ENCODE measurements around the gene HOXA1. TPM values are rescaled to one million over a fixed set of nuclear protein-coding genes. Genes with fewer than 3 reads are reported as not detected.

The HOXA1 gene
- total and polyA plus RNA-seq, 2 of the 8 experiments (the other 6 are each of a cell fraction or from before 2014, with no cell fraction given): not detected

- TF ChIP-seq KDM4A (IDR thresholded peaks at IDR 0.05; ENCODE audit: low read depth, low read length, severe bottlenecking) (peak; percentile 9), RNF2 (IDR thresholded peaks at IDR 0.05; ENCODE audit: borderline replicate concordance, low read depth, low read length, missing control alignments, poor library complexity, severe bottlenecking) (peak; percentile 75), ATF2 (IDR thresholded peaks at IDR 0.05; ENCODE audit: low read length) (peak; percentile 55; the same call in 1 of the 2 replicates), HDAC2 (IDR thresholded peaks at IDR 0.05; ENCODE audit: borderline replicate concordance in 1 of 2, low read depth in 2 of 2, low read length in 2 of 2) (no peak), CTBP2 (IDR thresholded peaks at IDR 0.05; ENCODE audit: borderline replicate concordance, insufficient read depth, insufficient read length, low read length) (peak; percentile 81), YY1 (IDR thresholded peaks at IDR 0.05; ENCODE audit: low read depth, low read length) (peak; percentile 34; the same call in 1 of the 2 replicates), SP1 (IDR thresholded peaks at IDR 0.05; ENCODE audit: low read depth, low read length) (peak; percentile 43; the same call in 1 of the 2 replicates), CEBPB (IDR thresholded peaks at IDR 0.05; ENCODE audit: low read depth, low read length) (no peak)
- Histone ChIP-seq H2BK20ac (ENCODE audit: low read length) (no peak overlapping the region), H4K8ac (ENCODE audit: extremely low read depth, insufficient read depth, low read length) (no peak overlapping the region), H3K23me2 (ENCODE audit: low read depth, low read length) (peaks cover 6% of the 10 kb centered on the region; the same call in 1 of the 2 replicates), H3K27me3 (replicated peaks in 1 of 4; ENCODE audit: control insufficient read depth in 3 of 4, extremely low read depth in 1 of 4, insufficient read depth in 3 of 4, low read length in 3 of 4) (peaks cover 95 to 100% (median 99%) of the 10 kb centered on the region in 4 experiments), H4K5ac (ENCODE audit: insufficient read length, low read depth, low read length) (no peak overlapping the region), H3K4ac (replicated peaks; ENCODE audit: insufficient read length, low read depth, low read length) (no peak overlapping the region), H2BK120ac (replicated peaks; ENCODE audit: low read depth, low read length) (no peak overlapping the region), H3K9me3 (ENCODE audit: insufficient read depth in 2 of 2, low read depth in 1 of 2, low read length in 1 of 2) (no peaks in the 10 kb centered on the region), H3K9ac (replicated peaks in 1 of 4; ENCODE audit: extremely low read depth in 1 of 4, low read depth in 3 of 4, low read length in 3 of 4) (no peak overlapping the region), H2AK5ac (ENCODE audit: low read depth, low read length) (no peak overlapping the region), H3K56ac (replicated peaks; ENCODE audit: insufficient read length, low read depth, low read length) (no peak overlapping the region), H3K79me1 (ENCODE audit: low read depth, low read length) (no peaks in the 10 kb centered on the region), H2AFZ (ENCODE audit: low read length) (no peak overlapping the region), H3K4me2 (ENCODE audit: insufficient read depth in 1 of 2, low read depth in 2 of 2, low read length in 2 of 2) (peak overlapping the region; percentile 44 to 69), H3K36me3 (ENCODE audit: control insufficient read depth in 2 of 4, insufficient read depth in 4 of 4, low read length in 3 of 4) (peaks cover 0 to 11% (median 0%) of the 10 kb centered on the region in 4 experiments; a peak in 1 of 8 replicates), H3K4me3 (ENCODE audit: extremely low read depth in 1 of 4, insufficient read depth in 2 of 4, low read depth in 3 of 4, low read length in 4 of 4) (peak overlapping the region in 2 of 4 experiments; percentile 5 to 37; a peak in 2 of 8 replicates), H3K27ac (ENCODE audit: low read depth, low read length) (no peak overlapping the region), H4K20me1 (replicated peaks in 1 of 2; ENCODE audit: control insufficient read depth in 1 of 2, insufficient read depth in 2 of 2, low read length in 2 of 2) (peaks cover 20 to 39% of the 10 kb centered on the region in 2 experiments), H2BK5ac (ENCODE audit: low read depth, low read length) (no peak overlapping the region; the same call in 1 of the 2 replicates), H3K23ac (ENCODE audit: insufficient read length) (no peak overlapping the region), H2BK15ac (ENCODE audit: low read length) (peak overlapping the region; percentile 48; the same call in 1 of the 2 replicates), H2BK12ac (ENCODE audit: low read depth, low read length) (no peak overlapping the region; the same call in 1 of the 2 replicates), H4K91ac (replicated peaks; ENCODE audit: insufficient read length, low read length) (no peak overlapping the region), H3K79me2 (ENCODE audit: control insufficient read depth in 1 of 2, insufficient read depth in 2 of 2, low read length in 2 of 2) (no peaks in the 10 kb centered on the region), H3K4me1 (replicated peaks in 1 of 4; ENCODE audit: control insufficient read depth in 3 of 4, insufficient read depth in 4 of 4, low read length in 3 of 4) (peaks cover 0 to 19% (median 9%) of the 10 kb centered on the region in 4 experiments; a peak in 6 of 7 replicates), H3K18ac (ENCODE audit: extremely low read depth, low read length) (no peak overlapping the region), H3K14ac (ENCODE audit: insufficient read length) (no peak overlapping the region)
- ChIA-PET CTCF (ENCODE audit: partially characterized antibody) (interaction anchor here (1.1 to 12.1 kb wide), 3 partner anchors 8 to 45 kb away, joined by 3 to 123 read pairs (median 4); partner anchors contain the start of genes HOXA5 and HOXA6), POLR2A (ENCODE audit: partially characterized antibody) (interaction anchor here (1.2 kb wide), 1 partner anchor 10 kb away, joined by 3 read pairs; no protein-coding TSS in a partner anchor)
- no peak for DNase-seq (ENCODE audit: low read depth in 1 of 2, low spot score in 2 of 2)
- no peak for FAIRE-seq
- WGBS, 2 experiments (ENCODE audit: extremely low coverage in 1 of 2, insufficient coverage in 1 of 2, insufficient read length in 1 of 2, insufficient replicate concordance in 2 of 2, low coverage in 1 of 2, low lambda C conversion rate in 2 of 2, missing lambda C conversion rate in 1 of 2): 4% methylated on average over 8 of the region's 8 CpGs; no CpG with 5 or more reads in 1 of the 2 experiments
These were observed 4.9 kb upstream of the HOXA1 start for GRCh38 chr7:27100694-27101170.
